Measurements from ENCODE around the gene DPCD.
A peak's percentile ranks its signal among the peaks of the same experiment; 100 is the strongest.

The DPCD gene

DNA sequence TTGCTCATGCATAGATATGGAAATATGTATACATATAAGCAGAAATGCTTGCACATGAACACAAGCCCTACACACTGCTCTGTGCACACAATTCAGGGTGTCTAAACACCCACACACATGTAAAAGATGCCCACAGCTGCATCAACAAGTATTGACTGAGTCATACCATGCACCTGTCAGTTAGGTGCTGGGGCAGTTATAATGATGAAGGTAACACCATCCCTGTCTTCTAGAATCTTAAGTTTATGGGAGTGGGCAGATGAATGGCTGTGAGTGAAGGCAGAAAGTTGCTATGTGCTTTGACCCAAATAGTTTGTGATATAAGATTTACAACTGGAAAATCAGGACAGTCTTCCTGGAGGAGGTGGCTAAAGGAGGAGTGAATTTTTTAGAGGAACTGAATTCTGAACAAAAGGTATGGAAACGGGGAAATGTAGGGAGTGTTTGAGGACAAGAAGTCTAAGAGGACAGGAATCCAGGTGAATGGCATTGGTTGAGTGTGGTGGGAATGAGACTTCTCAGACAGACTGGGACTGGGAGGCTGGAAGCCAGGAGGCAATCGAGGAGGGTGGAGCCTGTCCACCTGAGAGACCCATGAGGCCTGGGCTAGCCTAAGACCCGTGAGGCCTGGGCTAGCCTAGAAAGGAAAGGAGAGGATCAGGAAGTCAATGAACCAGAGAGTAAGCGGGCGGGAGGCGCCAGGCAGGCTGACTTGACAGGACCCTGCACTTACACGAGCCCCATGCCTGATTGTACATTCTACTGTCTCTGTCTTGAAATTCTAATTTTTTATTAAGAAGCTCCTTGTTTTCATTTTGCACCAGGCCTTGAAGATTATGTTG is 20.7 kb upstream of the DPCD start:
- DNase-seq (ENCODE audit: low read depth) = no peak

DNA sequence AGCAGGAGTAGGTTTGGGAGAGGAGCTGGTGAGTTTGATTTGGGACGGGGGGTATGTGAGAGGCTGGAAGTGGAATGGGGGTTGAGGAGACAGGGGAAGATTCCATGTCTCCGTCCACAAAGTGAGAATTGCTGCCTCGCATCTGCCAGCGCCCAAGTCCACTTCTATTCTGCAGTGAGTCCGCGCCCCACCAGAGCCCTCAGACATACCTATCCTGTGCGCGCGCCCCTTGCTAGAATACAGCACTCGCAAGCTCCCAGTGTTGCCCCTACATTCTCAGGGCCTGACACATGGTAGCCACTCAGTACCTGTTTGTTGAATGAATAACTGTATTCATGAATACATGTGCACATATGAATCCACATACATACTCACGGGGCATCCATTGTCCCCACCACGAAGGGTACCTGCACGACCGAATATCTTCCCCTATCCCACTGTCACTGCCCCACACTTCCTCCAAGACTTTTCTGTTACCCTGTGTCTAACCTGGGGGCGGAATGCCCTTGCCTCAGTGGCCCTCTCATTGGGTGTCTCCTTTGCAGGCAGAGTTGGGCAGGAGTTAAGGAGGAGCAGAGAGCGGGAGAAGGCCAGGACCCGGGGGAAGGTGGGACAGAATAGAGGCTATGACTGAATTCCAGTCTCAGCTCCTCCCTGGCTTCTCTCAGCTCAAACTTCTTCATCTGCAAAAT is 19.9 kb upstream of the DPCD start:
- DNase-seq (ENCODE audit: low read depth) = no peak

DNA sequence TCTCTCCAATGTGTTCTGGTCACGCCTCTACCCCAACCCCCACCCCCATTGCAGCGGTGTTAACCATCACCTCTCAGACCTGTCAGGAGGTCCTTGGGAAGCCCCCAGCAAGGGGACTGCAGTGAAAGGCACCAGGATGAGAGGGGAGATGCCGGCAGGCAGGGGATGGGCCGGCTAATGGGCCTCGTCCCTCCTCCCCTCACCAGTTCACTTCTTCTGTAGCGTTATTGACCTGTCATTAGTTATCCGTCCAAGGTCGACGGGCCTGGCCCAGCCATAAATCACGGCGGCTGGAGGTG is 18.8 kb upstream of the DPCD start:
- DNase-seq (ENCODE audit: low read depth) = no peak

DNA sequence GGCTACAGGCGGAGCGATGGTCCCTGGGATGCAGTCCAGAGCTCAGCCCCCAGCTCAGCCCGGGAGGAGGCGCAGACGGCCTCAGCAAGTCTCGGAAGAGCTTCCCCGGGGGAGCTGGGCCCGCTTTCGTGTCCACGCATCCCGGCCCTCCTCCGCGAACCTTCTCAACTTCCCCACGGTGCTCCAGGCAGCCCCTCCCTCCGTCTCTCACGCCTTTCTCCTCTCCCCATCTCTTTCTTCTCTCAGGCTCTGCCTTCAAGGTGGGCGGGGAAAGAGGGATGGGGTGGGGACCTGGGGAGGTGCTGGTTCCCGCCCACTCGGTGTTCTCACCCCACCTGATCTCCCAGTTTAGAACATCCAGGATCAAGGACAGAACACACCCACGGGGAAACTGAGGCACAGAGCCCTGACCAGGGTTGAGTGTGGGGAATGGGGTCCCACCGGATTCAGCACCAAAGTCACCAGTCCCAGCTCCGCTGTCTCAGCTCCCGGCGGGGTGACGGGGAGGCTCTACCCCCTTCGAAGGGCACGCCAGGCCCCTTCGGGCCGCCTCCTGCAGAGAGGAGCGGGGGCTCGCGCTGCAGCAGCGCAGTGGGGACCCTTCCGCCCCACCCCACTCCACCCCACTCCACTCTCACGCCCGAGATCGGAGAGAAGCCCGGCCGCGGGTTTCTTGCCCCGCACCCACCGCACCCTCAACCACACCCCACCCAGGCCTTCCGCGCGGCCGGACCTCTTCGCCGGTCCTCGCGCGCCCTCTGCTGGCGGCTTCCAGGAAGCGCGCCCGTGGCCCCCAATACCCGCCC is 18.3 kb upstream of the DPCD start:
- DNase-seq (ENCODE audit: low read depth) = peak; percentile 13

DNA sequence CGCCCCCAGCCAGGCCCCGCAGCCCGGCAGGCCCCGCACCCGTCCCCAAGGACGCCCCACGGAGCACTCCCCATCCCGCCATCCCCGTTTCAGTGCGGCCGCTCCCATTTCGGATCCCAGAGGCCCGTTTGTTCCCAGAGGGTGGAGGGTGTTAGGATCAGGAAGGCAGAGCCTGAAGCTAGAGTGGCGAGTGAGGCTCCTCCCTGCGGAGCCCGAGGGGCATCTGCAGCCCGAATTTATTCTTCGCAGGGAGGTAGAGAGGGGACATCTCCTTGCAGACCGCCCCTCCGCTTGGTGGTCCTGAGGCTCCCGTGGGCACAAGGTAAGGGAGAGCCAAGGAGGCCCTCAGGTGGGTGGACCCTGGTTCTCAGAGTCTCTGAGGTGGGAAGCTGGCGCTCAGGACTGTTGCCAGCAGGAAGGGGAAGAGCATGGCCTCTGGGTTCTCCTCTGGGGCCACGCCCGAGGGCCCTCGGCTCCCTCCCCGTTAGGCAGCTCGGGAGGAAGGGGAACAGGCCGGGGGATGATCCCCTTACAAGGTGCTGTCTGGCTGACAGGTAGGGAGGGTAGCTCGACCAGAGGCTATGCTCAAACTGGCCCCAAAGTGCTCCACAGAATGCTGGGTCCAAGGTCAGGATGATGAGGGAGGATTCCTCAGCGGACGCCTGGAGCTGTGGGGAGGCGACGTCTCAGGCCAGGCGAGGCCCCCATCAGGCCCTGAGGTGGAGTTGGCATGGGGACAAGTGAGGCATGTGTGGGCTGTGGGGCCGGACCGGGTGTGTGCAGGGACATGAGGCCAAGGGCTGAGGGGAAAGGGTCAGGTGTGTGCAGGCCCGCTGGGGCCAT is 17.5 kb upstream of the DPCD start:
- no peak for DNase-seq (ENCODE audit: low read depth)

DNA sequence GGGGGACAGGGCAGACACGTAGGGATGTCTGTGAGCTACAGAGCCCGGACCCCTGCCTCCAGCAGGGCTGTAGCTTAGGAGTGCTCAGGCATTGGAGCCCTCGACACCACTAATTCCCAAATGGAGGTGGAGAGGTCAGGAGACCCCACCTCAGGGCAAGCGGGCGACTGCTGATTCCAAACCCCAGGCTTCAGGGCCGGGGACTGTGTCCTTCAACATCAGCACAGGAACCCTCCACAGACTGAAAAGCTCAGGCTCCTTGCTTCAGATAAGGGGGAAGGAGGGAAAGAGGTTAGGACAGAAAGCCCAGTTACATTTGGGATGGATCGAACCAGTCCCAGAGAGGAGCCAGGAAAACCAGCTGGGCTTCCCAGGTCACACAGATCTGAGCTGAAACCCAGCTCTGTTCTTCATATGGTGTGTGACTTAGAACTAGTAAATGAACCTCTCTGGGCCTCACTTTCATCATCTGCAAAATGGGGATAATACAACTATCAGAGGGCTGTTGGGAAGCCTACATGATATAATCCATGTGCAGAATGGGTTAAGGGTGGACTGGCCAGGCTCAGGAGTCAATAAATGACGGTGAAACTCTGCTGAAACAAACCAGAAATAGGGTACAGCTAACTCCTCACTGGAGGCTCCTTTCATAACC is 16.7 kb upstream of the DPCD start:
- no peak for DNase-seq (ENCODE audit: low read depth)

DNA sequence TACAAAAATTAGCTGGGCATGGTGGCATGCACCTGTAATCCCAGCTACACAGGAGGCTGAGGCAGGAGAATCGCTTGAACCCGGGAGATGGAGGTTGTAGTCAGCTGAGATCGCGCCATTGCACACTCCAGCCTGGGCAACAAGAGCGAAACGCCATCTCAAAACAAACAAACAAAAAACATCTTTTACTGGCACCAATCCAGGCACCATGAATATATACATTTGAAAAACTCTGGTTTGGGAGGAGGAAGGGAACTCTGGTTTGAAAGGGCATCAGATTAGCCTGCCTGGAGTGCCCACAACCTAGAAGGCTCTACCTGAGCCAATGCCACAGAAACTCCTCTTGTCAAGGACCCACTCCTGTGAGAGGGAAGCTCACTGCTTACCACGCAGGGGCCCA is 16.0 kb upstream of the DPCD start:
- DNase-seq (ENCODE audit: low read depth) = no peak

DNA sequence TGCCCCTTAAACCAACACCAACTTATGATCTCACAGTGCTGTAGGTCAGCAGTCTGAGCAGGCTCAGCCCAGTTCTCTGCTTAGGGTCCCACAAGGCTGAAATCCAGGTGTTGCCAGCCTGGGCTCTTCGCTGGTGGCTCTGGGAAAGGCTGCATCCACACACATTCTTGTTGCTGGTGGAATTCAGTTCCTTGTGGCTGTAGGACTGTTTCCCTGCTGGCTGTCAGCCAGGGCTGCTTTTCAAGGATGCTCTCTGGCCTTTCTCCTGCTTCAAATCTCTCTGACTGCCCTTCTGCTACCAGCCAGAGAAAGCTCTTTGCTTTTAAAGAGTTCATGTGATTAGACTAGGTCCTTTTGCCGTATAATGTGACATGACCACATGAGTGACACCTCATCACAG is 15.3 kb upstream of the DPCD start:
- no peak for DNase-seq (ENCODE audit: low read depth)

DNA sequence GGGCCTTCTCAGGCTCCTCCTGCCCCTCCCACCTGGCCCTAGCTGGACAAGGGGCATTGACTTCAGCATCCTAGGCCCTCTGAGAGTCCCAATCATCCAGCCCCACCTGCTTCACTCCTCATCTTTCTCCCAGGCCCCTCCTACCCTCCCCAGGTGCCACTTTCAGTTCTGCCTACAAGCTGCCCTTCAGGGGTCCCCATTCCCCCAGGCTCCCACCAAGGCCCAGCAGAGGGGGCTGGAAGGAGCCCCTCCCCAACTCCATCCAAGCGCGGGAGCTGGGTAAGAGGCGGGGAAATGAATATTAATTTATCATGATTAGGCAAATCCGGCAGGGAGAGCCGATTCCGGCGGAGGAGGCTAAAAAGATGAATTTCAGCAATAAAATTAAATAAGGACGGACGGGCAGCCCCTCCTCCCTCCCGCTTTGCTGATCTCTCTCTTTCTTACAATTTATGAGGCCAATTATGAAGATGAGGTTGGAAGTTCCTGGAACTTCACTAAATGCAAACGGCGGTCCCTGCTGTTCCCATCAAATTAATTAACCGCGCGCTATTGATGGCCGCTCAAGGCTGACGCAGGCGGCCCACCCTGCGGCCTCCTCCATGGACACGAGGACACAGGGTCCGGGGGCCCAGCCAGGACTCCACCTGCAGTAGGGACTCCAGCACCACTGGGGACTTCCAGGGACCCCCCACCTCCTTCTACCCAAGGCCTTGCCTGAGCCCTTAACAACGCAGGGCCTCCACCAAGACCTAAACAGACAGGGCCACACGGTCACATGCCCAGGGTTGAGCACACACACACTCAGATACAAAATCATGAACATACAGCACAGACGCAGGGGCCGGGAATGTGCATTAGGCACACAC is 14.0 kb upstream of the DPCD start:
- no peak for DNase-seq (ENCODE audit: low read depth)

DNA sequence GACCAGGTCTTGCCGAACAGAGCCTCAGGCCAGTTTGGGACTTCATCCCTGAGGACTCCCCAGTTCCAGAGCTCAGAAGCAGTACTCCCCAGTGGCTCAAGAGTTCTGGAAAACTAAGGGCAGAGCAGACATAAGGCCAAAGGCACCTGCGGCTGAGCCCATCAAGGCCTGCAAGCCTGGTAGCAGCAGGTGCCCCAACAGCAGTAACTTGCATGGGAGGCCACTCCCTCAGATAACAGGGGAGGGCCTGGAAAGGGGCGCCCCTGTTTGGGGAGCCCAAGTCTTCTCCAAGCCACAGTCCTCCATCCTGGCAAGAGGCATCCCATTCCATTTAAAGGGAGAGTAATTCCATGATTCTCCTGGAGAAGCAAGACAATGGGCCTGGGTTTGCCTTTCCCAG is 13.0 kb upstream of the DPCD start:
- DNase-seq (ENCODE audit: low read depth) = no peak

DNA sequence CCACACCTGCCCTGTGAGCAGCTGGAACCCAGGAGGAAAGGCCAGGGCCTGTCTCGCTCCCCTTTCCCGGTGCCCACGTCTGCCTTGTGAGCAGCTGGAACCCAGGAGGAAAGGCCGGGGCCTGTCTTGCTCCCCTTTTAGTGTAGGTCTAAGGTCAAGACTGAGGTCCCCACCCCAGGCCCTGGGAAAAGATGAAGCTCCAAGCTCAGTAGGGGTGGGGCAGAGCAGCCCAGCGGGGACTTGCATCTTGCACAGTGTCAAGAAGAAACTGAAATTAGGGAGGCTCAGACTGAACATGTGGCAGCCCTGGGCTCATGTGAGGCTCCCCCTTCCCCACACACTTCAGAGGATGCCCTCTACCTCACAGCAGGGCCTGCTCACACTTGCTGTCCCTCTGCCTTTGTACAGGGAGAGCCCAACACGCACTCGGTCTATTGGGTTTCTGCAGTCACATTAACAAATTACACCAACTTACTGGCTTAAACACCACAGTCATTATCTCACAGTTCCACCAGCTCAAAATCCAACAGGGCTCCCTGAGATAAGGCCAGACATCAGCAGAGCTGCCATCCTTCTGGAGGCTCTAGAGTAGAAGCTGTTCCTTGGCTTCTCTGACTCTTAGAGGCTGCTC is 12.4 kb upstream of the DPCD start:
- no peak for DNase-seq (ENCODE audit: low read depth)

DNA sequence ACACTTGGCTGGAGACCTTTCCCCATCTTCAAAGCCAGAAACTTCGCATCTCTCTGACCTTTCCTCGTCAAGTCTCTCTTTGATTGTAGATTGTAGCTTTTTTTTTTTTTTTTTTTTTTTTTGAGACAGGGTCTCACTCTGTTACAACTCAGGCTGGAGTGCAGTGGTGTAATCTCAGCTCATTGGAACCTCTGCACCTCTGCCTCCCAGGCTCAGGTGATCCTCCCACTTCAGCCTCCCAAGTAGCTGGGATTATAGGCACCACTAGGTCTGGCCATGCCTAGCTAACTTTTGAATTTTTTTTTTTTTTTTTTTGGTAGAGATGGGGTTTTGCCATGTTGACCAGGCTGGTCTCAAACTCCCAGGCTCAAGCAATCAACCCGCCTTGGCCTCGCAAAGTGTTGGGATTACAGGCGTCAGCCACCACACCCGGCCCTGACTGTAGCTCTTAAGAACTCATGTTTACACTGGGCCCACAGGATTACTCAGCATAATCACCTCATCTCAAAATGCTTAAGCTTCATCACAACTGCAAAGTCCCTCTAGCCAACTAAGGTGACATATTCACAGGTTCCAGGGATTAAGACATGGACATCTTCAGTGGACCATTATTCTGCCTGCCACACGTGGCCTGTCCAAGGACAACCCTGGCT is 11.8 kb upstream of the DPCD start:
- no peak for DNase-seq (ENCODE audit: low read depth)

DNA sequence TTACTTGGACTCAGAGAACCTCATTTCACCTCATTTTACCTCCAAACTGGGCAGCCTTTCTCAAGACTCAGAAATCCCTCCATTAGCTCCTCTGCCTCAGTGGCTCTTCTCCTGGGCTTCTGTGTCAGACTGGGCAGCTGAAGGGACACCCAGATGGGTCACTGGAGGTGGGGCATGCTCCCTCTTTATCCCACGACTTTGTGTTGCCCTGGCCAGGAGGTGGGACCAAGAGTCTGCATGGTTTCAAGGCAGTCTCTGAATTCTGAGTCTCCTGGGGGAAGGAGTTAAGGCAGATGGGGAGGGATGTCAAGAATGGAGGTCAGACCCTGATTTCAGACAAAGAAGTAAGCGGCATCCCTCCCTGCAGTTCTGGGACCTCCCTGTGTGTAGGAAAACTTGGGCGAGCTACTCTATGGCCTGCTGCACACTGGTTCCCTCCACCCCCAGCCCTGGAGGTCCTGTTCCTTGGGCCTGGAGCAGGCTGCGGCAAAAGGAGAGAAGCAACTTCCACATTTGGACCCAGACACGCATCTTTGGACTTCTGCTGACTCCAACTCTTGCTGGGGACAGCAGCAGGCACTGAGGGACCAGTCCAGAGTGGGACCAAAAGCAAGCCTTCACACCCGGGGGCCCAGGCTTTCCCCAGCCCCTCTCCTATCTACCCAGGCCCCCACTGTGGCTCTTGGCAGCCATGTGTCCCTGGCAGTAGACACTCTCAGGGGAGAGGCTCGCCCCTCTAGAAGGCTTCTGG is 10.8 kb upstream of the DPCD start:
- no peak for DNase-seq (ENCODE audit: low read depth)

DNA sequence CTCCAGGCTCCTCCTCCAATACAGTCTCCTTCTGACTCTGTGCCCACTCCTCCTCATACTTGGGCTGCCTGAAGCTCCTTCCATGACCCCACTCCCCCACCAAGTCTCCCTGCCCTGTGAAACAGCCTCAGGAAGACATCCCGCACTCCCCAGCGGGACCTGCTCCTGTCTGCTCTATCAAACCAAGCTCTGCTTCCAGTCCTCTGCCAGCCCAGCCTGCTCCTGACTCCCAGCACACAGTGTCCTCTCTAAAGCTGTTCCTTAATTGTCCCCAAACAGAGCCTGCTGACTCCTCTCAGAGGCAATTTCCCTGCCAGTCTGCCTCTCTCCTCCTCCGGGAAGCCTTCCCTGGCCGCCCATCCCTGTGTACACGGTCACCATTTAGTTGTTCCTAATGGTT is 9.9 kb upstream of the DPCD start:
- DNase-seq (ENCODE audit: low read depth) = no peak

DNA sequence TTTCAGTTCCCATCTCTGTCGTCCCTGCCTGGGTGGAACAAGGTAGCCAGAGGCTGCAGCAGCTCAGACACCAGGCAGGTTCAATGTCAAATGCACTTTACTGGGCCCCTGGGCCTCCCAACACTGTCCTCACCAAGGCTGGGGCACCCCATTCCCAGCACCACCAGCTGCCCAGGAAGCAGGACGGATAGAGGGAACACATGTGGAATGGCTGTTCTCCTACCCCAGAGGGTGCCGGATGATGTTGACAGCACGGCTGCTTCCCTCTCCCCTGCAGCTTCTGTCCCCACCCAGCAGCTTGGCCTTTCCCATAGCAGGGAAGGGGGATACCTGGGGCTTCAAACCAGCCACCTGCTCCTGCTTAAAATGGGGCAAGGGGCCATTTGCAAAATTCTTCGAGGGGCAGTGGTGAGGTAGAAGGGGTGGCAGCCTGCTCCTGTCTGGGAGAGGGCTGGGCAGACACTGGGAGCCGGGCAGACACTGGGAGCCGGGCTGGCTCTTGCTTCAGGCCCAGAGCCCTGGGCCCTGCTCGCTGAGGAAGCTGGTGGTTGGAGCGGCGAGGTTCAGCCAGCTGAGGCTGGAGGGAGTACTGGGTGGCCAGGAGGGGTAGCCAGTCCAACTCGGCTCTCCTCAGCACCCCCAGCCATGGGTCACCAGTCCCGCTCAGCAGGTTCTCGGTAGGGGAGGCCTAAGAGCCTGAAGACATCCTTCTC is 9.2 kb upstream of the DPCD start:
- DNase-seq (ENCODE audit: low read depth) = no peak

DNA sequence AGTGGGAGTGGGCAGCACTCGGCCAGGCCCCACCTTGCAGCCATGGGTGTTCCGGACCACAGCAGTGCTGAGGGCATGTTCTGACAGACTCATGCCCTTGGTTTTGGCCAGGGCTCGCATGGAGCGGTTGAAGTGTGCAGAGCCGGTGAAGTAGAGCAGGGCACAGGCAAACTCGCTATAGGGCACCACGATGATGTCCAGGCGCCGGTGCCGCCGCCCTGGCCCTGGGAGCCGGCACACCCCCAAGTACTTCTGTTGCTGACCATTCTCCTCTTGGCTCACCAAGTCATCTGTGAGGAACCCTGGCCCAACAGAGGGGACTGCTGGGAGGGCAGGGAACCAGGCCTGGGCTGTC is 8.6 kb upstream of the DPCD start:
- DNase-seq (ENCODE audit: low read depth) = no peak

DNA sequence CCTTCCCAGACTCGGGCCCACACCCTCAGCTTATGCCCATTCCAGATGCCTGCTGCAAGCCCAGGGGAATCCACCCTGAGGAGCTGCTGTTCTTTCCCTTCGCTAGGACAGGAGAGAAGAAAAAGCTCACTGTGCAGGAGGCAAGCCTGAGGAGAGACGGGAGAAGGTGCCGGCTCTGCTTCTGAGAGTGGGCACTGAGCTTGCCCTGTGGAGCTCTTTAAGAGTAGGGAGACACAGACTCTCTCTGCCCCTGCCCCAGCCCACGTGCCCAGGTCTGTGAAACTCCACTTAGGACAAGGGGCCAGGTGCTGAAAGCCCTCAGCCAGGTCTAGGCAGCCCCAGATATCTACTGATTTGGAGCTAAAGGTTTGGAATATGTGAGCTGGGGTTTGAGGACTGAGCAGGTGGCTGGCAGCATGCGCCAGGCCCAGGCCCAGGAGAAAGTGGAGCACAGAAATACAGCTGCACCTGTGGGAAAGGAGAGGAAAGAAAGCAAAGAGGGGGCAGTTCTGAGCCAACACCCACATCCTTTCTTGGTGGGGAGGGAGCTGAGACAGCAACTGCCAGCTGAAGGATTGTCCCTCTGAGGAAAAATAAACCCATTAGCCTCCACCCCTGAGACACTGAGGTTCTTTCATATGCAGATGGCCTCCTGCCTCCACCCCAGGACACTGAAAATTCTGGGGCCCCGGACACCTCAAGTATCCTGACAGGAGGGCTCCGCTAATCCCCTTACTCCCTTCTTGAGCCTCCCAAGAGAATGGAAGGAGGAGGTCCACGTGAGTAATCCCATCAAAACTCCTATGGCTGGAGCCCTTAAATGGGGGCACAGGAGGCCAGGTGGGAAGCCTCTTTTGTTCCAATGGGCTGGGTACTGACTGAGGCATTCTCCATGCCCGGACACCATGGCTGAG is 7.4 kb upstream of the DPCD start:
- DNase-seq (ENCODE audit: low read depth) = no peak

All from HS-5 (cell line).